GM12878 (cell line): ENCODE results near the gene TM6SF1.

ENCODE experiments used
- LARP7 ChIP-seq: fragments of 450-650 bp; IDR thresholded peaks from 2 replicates; pipeline ENCODE4 v1.6.1; 2017; ENCODE audit warnings: mild to moderate bottlenecking
- POLR2A ChIP-seq: IDR thresholded peaks from 2 replicates; pipeline ENCODE4 v1.6.1; 2011; ENCODE audit warnings: low read depth, mild to moderate bottlenecking, low read length
- TAF1 ChIP-seq: IDR thresholded peaks from 2 replicates; pipeline ENCODE4 v1.6.1; 2011; ENCODE audit warnings: mild to moderate bottlenecking, low read depth, low read length, borderline replicate concordance
- TF ChIP-seq, protein P1 (sequence below): fragments of 450-650 bp; IDR thresholded peaks from 2 replicates; pipeline ENCODE4 v1.6.1; 2017; ENCODE audit warnings: mild to moderate bottlenecking, moderate library complexity

DNA sequence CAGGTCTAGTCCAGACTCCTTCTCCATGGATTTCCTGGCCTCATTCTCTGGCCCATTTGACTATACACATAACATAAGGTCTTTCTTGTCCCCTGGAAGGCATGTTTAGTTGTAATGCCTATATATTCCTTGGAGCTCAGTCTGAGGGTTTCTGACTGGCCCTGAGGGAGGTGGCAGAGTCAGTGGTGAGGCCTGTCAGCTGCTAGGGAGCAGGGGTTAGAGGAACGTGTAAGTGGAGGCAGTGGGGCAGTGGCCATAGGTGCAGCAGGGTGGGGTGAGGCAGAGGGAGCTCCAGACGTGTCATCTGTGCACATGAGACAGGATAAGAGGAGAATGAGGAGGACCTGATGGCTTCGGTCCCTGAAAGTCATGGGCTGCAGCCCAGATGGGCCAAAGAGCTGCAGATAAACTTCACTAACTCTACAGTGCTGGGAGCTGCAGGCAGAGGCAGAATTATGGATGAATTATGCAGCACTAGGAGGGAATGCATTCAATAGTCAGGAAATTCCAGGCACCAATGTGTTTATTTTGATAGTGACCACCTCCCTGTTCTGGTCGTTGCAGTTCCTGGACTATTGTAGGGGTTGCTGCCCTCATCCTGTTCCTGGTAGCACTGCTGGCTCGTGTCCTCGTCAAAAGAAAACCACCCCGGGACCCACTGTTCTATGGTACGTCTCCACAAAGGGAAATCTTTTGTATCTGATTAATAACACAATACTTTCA, 4.9 kb downstream of the TM6SF1 start:
- TF ChIP-seq LARP7 (no peak), POLR2A (no peak), TAF1 (no peak)
- TF ChIP-seq, protein P1, sequence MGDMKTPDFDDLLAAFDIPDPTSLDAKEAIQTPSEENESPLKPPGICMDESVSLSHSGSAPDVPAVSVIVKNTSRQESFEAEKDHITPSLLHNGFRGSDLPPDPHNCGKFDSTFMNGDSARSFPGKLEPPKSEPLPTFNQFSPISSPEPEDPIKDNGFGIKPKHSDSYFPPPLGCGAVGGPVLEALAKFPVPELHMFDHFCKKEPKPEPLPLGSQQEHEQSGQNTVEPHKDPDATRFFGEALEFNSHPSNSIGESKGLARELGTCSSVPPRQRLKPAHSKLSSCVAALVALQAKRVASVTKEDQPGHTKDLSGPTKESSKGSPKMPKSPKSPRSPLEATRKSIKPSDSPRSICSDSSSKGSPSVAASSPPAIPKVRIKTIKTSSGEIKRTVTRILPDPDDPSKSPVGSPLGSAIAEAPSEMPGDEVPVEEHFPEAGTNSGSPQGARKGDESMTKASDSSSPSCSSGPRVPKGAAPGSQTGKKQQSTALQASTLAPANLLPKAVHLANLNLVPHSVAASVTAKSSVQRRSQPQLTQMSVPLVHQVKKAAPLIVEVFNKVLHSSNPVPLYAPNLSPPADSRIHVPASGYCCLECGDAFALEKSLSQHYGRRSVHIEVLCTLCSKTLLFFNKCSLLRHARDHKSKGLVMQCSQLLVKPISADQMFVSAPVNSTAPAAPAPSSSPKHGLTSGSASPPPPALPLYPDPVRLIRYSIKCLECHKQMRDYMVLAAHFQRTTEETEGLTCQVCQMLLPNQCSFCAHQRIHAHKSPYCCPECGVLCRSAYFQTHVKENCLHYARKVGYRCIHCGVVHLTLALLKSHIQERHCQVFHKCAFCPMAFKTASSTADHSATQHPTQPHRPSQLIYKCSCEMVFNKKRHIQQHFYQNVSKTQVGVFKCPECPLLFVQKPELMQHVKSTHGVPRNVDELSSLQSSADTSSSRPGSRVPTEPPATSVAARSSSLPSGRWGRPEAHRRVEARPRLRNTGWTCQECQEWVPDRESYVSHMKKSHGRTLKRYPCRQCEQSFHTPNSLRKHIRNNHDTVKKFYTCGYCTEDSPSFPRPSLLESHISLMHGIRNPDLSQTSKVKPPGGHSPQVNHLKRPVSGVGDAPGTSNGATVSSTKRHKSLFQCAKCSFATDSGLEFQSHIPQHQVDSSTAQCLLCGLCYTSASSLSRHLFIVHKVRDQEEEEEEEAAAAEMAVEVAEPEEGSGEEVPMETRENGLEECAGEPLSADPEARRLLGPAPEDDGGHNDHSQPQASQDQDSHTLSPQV, result no peak
